ENCODE data around the gene ZNRF3. TPM values are rescaled to one million over a fixed set of nuclear protein-coding genes. Genes with fewer than 3 reads are reported as not detected.
A peak's percentile ranks its signal among the peaks of the same experiment; 100 is the strongest.

Gene ZNRF3
- total RNA-seq, 1 experiment from 2014 or later = 8.1 TPM

DNA sequence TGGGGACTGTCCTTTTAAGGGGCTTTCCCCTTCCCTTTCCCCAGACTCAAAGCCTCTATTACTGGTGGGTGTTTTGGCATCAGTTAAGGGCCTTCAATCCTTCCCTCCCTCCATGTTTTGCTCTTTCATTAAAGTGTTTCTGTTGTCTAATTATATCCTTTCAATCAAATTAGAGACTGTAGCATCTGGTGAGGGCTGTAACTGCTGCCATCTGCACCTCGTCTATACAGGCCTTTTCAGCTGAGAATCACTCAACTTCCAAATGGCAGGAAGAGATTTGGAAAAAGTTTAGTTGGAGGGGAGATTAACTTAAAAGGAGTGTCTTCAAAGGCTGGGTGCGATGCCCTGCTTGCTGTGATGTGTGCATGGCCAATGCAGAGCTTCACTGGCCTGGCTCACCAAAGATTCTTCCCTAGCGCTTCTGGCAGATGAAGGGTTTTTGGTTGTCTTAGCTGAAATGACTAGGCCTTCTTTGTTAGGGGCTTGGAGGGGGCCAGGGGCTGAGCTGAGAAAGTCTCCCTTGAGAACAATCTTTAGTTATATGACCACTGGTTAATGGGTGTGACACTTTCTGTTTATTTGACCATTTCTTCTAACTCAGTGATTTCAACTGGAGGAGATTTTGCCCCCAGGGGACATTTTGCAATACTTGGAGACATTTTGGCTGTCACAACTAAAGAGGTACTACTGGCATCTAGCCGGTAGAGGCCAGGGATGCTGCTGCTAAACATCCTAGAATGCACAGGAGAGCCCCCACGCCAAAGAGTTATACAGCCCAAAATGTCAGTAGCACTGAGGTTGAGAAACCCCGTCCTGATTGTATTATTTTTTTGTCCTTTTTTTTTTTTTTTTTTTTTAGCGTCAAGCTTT is 197.0 kb downstream of the ZNRF3 start:
- no peaks in the 10 kb centered on the region for H3K36me3 ChIP-seq (ENCODE audit: low read depth, low read length)
- no peaks in the 10 kb centered on the region for H3K79me2 ChIP-seq (ENCODE audit: low read length)
- ChIA-PET CTCF (no interaction called here), POLR2A (ENCODE audit: unreplicated experiment) (no interaction called here)
- no TSS peak for BruUV-seq (replicated peaks)
- DNase-seq (peak; percentile 39), ATAC-seq (no peak)
- no peaks in the 10 kb centered on the region for H3K9me2 ChIP-seq (replicated peaks; ENCODE audit: low read length)
- no peak overlapping the region for H2AFZ ChIP-seq (ENCODE audit: low read length)
- no peak overlapping the region for H3K4me2 ChIP-seq (ENCODE audit: low read length)
- H3K27ac ChIP-seq (ENCODE audit: low read length) = no peak overlapping the region
- no peaks in the 10 kb centered on the region for H3K27me3 ChIP-seq (ENCODE audit: low read length)
- no peak overlapping the region for H3K9ac ChIP-seq (ENCODE audit: low read length)
- H3F3A ChIP-seq (ENCODE audit: low read length, unreplicated experiment) = no peaks in the 10 kb centered on the region
- peaks cover 10% of the 10 kb centered on the region; the same call in 1 of the 2 replicates for H3K4me1 ChIP-seq (ENCODE audit: insufficient read depth, low read length)
- TF ChIP-seq EZH2phosphoT487 (IDR thresholded peaks at IDR 0.05; ENCODE audit: borderline replicate concordance, low read length) (no peak), EZH2 (IDR thresholded peaks at IDR 0.05; ENCODE audit: low read length, unreplicated experiment) (no peak)
- TF ChIP-seq, protein P1, sequence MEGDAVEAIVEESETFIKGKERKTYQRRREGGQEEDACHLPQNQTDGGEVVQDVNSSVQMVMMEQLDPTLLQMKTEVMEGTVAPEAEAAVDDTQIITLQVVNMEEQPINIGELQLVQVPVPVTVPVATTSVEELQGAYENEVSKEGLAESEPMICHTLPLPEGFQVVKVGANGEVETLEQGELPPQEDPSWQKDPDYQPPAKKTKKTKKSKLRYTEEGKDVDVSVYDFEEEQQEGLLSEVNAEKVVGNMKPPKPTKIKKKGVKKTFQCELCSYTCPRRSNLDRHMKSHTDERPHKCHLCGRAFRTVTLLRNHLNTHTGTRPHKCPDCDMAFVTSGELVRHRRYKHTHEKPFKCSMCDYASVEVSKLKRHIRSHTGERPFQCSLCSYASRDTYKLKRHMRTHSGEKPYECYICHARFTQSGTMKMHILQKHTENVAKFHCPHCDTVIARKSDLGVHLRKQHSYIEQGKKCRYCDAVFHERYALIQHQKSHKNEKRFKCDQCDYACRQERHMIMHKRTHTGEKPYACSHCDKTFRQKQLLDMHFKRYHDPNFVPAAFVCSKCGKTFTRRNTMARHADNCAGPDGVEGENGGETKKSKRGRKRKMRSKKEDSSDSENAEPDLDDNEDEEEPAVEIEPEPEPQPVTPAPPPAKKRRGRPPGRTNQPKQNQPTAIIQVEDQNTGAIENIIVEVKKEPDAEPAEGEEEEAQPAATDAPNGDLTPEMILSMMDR (conservative IDR thresholded peaks at IDR 0.05; ENCODE audit: low read depth, low read length) = no peak
- H4K20me1 ChIP-seq (ENCODE audit: low read length) = no peaks in the 10 kb centered on the region
- H3K9me3 ChIP-seq (ENCODE audit: low read length) = no peaks in the 10 kb centered on the region
- H3K4me3 ChIP-seq (ENCODE audit: low read length) = no peak overlapping the region
- intact Hi-C loops (cut with micrococcal nuclease) = no loop called here

DNA sequence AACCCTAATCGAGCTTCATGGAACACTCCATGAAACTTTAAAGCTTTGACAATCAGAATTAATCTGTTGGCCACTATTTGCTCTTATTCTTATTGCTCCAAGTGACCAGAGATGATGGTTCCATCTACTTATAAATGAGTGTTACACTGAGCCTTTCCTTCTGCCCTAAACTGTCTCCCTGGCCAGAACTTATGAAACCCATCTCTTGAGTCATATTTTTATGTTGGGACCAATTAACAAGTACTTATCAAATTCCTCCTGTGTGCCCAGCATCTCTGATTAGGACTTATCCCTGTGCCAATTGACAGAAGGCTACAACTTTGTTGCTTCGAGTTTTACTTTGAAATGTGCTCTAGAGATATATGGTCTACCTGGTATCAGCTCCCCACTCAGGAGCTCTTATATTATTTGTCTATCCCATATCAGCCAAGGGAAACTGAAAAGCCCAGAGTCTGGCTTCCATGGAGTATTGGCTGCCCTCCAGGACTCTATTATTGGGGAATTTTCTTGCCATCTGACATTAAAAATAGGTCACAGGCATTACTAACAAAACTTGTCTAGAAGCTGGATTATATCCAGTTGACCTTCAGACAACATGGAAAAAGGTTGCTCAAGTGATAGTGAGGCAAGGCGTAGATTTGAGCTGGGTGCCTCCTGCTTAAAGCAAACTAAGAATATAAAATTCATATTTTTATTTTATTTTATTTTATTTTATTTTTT is 198.3 kb downstream of the ZNRF3 start:
- Histone ChIP-seq H3K9me3 (ENCODE audit: low read length) (no peaks in the 10 kb centered on the region), H3K4me2 (ENCODE audit: low read length) (no peak overlapping the region), H4K20me1 (ENCODE audit: low read length) (no peaks in the 10 kb centered on the region), H3K9ac (ENCODE audit: low read length) (no peak overlapping the region), H3K36me3 (ENCODE audit: low read depth, low read length) (no peaks in the 10 kb centered on the region), H3K4me1 (ENCODE audit: insufficient read depth, low read length) (peaks cover 10% of the 10 kb centered on the region; the same call in 1 of the 2 replicates), H3K27me3 (ENCODE audit: low read length) (no peaks in the 10 kb centered on the region), H2AFZ (ENCODE audit: low read length) (no peak overlapping the region), H3K79me2 (ENCODE audit: low read length) (no peaks in the 10 kb centered on the region), H3K27ac (ENCODE audit: low read length) (no peak overlapping the region), H3K9me2 (replicated peaks; ENCODE audit: low read length) (no peaks in the 10 kb centered on the region), H3F3A (ENCODE audit: low read length, unreplicated experiment) (no peaks in the 10 kb centered on the region), H3K4me3 (ENCODE audit: low read length) (no peak overlapping the region)
- intact Hi-C loops (cut with micrococcal nuclease) = no loop called here
- CTCF ChIA-PET = no interaction called here
- no TSS peak for BruUV-seq (replicated peaks)
- DNase-seq (no peak), ATAC-seq (no peak)
- POLR2A ChIA-PET (ENCODE audit: unreplicated experiment) = no interaction called here
- TF ChIP-seq EZH2phosphoT487 (IDR thresholded peaks at IDR 0.05; ENCODE audit: borderline replicate concordance, low read length) (no peak), EZH2 (IDR thresholded peaks at IDR 0.05; ENCODE audit: low read length, unreplicated experiment) (no peak)
- TF ChIP-seq, protein P1 (conservative IDR thresholded peaks at IDR 0.05; ENCODE audit: low read depth, low read length) = no peak
